Measurements from ENCODE around the gene MYL6B.
A peak's percentile ranks its signal among the peaks of the same experiment; 100 is the strongest.
"Not testable (repeated sequence)": the region's sequence is repeated elsewhere in the genome, so short reads cannot be mapped to it uniquely, and the experiment has no call there.

The MYL6B gene

GRCh38 chr12:56116267-56117081, 35.9 kb upstream of the MYL6B start, which contains the start of gene RPL41:
TSS of gene RPL41 (plus strand) at chr12:56116633.
- Mint-ChIP-seq H3K4me1 (peaks cover 27% of the 10 kb centered on the region), H3K4me3 (peak within 1 kb of the TSS; percentile 88 to 100 (median 95)), H3K9me3 (no peaks in the 10 kb centered on the region), H3K36me3 (ENCODE audit: low read depth) (peaks cover 45% of the 10 kb centered on the region), H3K27ac (peak within 1 kb of the TSS; percentile 95 to 98 (median 97)), H3K27me3 (ENCODE audit: low read depth) (no peaks in the 10 kb centered on the region)
- TF ChIP-seq, protein P1, sequence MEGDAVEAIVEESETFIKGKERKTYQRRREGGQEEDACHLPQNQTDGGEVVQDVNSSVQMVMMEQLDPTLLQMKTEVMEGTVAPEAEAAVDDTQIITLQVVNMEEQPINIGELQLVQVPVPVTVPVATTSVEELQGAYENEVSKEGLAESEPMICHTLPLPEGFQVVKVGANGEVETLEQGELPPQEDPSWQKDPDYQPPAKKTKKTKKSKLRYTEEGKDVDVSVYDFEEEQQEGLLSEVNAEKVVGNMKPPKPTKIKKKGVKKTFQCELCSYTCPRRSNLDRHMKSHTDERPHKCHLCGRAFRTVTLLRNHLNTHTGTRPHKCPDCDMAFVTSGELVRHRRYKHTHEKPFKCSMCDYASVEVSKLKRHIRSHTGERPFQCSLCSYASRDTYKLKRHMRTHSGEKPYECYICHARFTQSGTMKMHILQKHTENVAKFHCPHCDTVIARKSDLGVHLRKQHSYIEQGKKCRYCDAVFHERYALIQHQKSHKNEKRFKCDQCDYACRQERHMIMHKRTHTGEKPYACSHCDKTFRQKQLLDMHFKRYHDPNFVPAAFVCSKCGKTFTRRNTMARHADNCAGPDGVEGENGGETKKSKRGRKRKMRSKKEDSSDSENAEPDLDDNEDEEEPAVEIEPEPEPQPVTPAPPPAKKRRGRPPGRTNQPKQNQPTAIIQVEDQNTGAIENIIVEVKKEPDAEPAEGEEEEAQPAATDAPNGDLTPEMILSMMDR (IDR thresholded peaks at IDR 0.05; ENCODE audit: unreplicated experiment in 3 of 3): no peak

- Mint-ChIP-seq H3K27ac (peak overlapping the region; percentile 95 to 99 (median 97)), H3K36me3 (ENCODE audit: low read depth) (peaks cover 40% of the 10 kb centered on the region), H3K4me1 (peaks cover 32% of the 10 kb centered on the region), H3K4me3 (peak overlapping the region; percentile 88 to 100 (median 95))
- not testable (repeated sequence) for H3K27me3 Mint-ChIP-seq (ENCODE audit: low read depth); H3K9me3 Mint-ChIP-seq
These were observed 35.2 kb upstream of the MYL6B start for GRCh38 chr12:56117082-56117706.

GRCh38 chr12:56117778-56118687, 34.4 kb upstream of the MYL6B start, which contains the start of gene ZC3H10:
TSS of gene ZC3H10 (plus strand) at chr12:56118266. CDS start at chr12:56120563, 2,297 bp downstream.
- H3K27me3 Mint-ChIP-seq (ENCODE audit: low read depth): no peaks in the 10 kb centered on the region
- TF ChIP-seq, protein P1 (IDR thresholded peaks at IDR 0.05; ENCODE audit: unreplicated experiment in 3 of 3): peak; percentile 37 to 55 (median 47)
- peaks cover 31% of the 10 kb centered on the region for H3K36me3 Mint-ChIP-seq (ENCODE audit: low read depth)
- H3K27ac Mint-ChIP-seq: peak within 1 kb of the TSS; percentile 95 to 99 (median 97)
- peak within 1 kb of the TSS; percentile 88 to 100 (median 95) for H3K4me3 Mint-ChIP-seq
- H3K4me1 Mint-ChIP-seq: peaks cover 39% of the 10 kb centered on the region
- no peaks in the 10 kb centered on the region for H3K9me3 Mint-ChIP-seq

- Mint-ChIP-seq H3K36me3 (ENCODE audit: low read depth) (peaks cover 23% of the 10 kb centered on the region), H3K27ac (peak overlapping the region; percentile 95 to 99 (median 97)), H3K4me1 (peaks cover 42% of the 10 kb centered on the region), H3K4me3 (peak overlapping the region; percentile 88 to 100 (median 95)), H3K9me3 (no peaks in the 10 kb centered on the region), H3K27me3 (ENCODE audit: low read depth) (no peaks in the 10 kb centered on the region)
- TF ChIP-seq, protein P1 (IDR thresholded peaks at IDR 0.05; ENCODE audit: unreplicated experiment in 3 of 3): no peak
These were observed 33.6 kb upstream of the MYL6B start for GRCh38 chr12:56118688-56119357.

GRCh38 chr12:56119361-56119796, 33.0 kb upstream of the MYL6B start:
- TF ChIP-seq, protein P1 (IDR thresholded peaks at IDR 0.05; ENCODE audit: unreplicated experiment in 3 of 3): peak; percentile 68 to 82 (median 74)
- Mint-ChIP-seq H3K4me1 (peaks cover 45% of the 10 kb centered on the region), H3K27ac (peak overlapping the region; percentile 95 to 99 (median 97)), H3K4me3 (peak overlapping the region; percentile 88 to 100 (median 95)), H3K9me3 (no peaks in the 10 kb centered on the region), H3K36me3 (ENCODE audit: low read depth) (peaks cover 18% of the 10 kb centered on the region), H3K27me3 (ENCODE audit: low read depth) (no peaks in the 10 kb centered on the region)
